A172 (cell line): ENCODE measurements around the gene MORC4. TPM values are rescaled to one million over a fixed set of nuclear protein-coding genes. Genes with fewer than 3 reads are reported as not detected.

ENCODE experiments used
- DNase-seq: peaks from one replicate; pipeline ENCODE4 v3.0.0-alpha.2; 2015; ENCODE audit warnings: low spot score
- total RNA-seq: library from RNA; depleted of rRNA; stranded (reverse); fragments of >200 nt; shearing (Covaris generic); gene quantifications from 2 replicates; pipeline ENCODE4 v1.2.3, GENCODE V29; 2014; rRNA removed

MORC4 gene
- total RNA-seq, 1 experiment from 2014 or later, result 9.5 TPM

DNA sequence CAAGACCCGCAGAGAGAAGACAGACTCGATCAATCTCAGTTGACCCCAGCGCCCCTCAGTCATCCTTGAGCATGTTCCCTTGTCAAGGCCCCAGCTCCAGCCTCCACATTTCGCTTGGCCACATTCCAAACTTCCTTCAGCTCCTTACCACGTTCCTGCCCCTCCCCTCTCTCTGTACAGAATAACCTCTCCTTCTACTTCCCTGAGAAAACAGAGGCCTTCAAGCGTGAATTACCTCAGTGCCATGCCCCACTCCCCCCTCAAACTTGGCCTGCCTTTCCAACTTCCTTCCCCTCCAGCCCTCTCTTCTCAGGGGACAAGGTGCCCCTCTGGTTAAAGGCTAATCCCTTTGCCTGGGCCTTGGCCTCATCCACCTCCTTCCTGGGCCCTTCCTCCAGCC lies 93.7 kb downstream of the MORC4 start:
- DNase-seq, result no peak

- DNase-seq, result no peak
These were observed 94.8 kb downstream of the MORC4 start for GRCh38 chrX:106905064-106905708.

GRCh38 chrX:106903856-106904528 lies 96.0 kb downstream of the MORC4 start:
- DNase-seq, result no peak

- no peak for DNase-seq
These were observed 96.7 kb downstream of the MORC4 start, which contains the start of gene RIPPLY1 for GRCh38 chrX:106903291-106903824. Gene RIPPLY1, minus strand, starts transcription at chrX:106903341. Its CDS starts 54 bp downstream, at chrX:106903287.

- DNase-seq, result no peak
These were observed 97.3 kb downstream of the MORC4 start for GRCh38 chrX:106902684-106903083.

DNA sequence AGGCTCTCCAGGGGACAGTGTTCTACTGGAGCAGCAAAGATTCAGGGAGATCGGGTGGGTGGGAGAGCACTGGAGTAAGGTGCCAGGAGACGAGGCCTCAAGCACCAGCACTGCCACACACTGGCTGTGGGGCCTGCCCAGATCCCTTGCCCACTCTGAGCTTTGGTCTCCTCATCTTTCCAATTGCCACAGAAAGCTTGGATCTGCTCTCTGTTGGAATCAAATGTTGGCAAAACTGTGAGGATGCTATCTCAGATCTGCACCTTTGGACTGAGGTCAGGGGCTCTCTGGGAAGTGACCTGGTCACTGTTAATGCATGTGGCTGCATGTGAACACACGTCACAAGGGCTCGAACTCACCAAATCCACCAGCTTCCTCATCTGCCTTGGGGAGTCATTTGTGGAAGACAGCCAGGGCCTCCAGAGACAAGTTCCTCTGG lies 98.2 kb downstream of the MORC4 start:
- no peak for DNase-seq

DNA sequence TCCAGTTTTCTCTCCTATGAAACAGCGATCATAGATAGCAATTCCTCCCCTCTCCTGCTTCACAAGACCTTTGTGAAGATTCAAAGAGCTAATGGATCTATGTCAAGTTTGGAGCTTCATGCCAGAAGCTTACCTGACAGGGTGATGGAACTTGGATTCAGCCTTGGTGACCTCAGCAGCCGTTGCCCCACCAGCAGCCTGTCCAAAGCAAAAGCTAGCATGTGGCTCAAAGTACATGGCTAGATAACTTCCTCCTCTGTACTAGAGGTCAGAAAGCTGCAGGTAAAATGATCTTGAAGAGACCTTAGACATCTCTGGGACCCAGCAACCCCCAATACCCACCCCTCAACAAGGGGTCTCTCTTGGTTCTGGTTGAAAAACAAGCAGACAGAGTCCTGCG lies 98.7 kb downstream of the MORC4 start:
- no peak for DNase-seq

DNA sequence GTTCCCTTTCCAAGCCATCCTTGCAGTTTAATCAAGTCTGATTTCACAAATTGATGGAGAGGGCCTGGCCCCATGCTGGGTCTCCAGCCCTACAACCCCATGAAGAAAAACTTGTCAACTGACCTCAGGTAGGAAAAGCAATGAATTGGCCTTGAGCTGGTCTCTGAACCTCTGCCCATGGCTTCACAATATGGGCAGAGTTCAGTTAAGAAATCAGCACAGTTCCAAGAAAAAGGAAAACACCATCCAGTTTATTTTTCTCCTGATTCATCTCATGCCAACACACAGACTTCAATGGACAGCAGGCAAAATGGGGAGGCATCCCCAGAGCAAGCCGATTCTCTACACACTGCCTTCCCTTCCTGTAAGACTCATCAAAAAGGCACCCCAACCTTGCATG lies 100.2 kb downstream of the MORC4 start:
- no peak for DNase-seq

DNA sequence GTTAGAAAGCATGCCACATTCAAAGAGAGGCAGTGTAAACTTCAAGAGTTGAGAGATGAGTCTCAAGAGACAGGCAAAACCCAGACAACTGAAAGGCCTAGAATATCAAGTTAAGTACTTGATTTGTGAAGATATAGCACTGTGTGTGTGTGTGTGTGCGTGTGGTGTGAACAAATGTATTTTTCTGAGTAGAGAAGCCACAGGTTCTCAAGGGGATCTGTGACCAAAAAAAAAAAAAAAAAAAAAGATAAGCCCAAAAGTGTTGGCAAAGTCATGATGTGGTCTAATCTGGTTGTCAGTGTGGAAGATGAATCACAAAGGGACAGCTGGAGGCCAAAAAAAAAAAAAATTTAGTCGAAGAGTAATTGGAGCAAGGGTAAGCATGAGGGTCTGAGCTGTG lies 100.7 kb downstream of the MORC4 start:
- DNase-seq, result no peak

DNA sequence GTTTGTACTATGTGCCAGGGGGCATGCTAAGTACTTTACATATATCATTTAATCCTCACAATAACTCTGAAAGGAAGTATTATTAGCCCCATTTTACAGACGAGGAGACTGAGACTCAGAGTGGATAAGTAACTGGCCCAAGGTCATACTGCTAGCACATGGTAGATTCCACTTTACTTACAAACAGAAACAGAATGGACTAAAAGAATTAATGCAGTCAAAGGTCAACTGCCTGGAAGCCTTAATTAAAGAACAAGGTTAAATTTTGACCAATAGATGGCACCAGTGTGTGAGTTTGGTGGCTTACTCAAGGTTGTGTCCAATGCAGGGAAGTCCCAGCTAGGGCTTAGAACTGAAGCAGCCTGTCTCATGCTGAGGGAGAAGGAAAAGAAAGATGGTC lies 101.5 kb downstream of the MORC4 start:
- peak; percentile 23 for DNase-seq

DNA sequence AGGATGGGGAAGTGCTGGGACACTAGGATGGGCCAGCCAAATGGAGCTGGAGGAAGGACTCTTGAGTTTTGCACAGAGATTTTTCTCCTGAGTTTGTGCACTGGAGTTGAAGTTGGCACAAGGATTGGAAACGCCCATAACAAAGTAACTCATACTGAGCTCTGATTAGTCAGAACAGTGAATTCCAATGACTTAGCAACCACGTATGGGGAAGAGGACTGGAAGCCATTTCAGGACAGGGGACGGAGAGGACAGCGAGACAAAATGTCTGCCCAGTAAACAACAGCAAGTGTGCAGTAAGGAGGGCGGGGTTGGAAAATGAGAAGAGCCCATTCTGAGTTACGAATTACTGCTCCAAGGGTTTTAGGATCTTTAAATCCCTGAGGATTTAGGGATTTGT lies 102.8 kb downstream of the MORC4 start:
- peak; percentile 14 for DNase-seq

- DNase-seq, result peak; percentile 61
These were observed 105.0 kb downstream of the MORC4 start for GRCh38 chrX:106894978-106895452.

GRCh38 chrX:106894392-106894909 lies 105.6 kb downstream of the MORC4 start:
- DNase-seq, result peak; percentile 37

GRCh38 chrX:106891762-106892460 lies 108.1 kb downstream of the MORC4 start:
- no peak for DNase-seq

Other genes with a start within 250 kb of the MORC4 start
- gene TBC1D8B, start 197.5 kb downstream of the MORC4 start, total RNA-seq, result not detected in 2 replicates
- 0.10 TPM in 1 of 2 replicates, not detected in the other for gene RIPPLY1, start 96.9 kb downstream of the MORC4 start, total RNA-seq
- gene CLDN2, start 79.8 kb downstream of the MORC4 start, total RNA-seq, result not detected in 2 replicates
- 4.8 and 11.4 TPM in 2 replicates for gene RBM41, start 118.6 kb upstream of the MORC4 start, total RNA-seq
- gene NUP62CL, start 206.2 kb upstream of the MORC4 start, total RNA-seq, result 1.4 and 3.8 TPM in 2 replicates
- not detected in 2 replicates for gene DNAAF6, start 206.4 kb upstream of the MORC4 start, total RNA-seq